Kidney tubule cell (primary cell): ENCODE measurements around the gene TPM1.
"Not testable (repeated sequence)": the region's sequence is repeated elsewhere in the genome, so short reads cannot be mapped to it uniquely, and the experiment has no call there.

ENCODE experiments used
- DNase-seq: peaks from one replicate; pipeline ENCODE4 v3.0.0-alpha.2; 2018; ENCODE audit warnings: low spot score

The TPM1 gene

DNA sequence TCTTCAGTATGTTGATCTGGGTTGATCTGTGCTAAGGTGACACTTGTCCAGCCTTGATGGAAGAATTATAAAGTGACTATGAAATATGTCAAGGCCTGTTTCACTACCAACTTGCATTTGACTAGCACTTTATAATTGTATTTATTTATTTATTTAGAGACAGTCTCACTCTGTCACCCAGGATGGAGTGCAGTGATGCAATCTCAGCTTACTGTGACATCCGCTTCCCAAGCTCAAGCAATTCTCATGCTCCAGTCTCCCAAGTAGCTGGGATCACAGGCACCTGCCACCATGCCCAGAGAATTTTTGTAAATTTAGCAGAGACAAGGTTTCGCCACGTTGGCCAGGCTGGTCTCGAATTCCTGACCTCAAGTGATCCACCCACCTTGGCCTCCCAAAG lies 53.6 kb downstream of the TPM1 start:
- DNase-seq, result no peak

DNA sequence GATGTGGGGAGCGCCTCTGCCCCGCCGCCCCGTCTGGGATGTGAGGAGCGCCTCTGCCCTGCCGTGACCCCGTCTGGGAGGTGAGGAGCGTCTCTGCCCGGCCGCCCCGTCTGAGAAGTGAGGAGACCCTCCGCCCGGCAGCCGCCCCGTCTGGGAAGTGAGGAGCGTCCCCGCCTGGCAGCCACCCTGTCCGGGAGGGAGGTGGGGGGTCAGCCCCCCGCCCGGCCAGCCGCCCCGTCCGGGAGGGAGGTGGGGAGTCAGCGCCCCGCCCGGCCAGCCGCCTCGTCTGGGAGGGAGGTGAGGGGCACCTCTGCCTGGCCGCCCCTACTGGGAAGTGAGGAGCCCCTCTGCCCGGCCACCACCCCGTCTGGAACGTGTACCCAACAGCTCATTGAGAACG lies 56.4 kb downstream of the TPM1 start:
- not testable (repeated sequence) for DNase-seq

- DNase-seq, result not testable (repeated sequence)
Measured at GRCh38 chr15:63099581-63099980, 57.0 kb downstream of the TPM1 start.

DNA sequence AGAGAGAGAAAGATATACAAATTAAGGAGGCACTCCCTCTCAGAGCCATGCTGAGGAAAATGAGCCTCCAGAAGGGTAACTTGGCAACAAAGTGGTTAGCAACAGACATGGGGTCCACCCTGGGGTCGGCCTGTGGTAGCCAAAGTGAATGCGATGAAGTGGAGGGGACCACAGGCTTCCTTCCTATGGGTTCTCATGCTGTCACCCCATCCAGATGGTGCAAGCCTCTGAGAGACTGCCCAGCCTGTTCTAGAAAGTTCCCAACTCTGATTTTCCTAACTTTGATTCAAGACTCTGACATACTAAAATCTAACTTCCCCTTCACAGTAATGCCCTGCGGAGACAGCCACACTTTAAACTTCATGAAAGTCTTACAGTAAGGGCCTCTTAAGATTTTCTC lies 60.9 kb downstream of the TPM1 start:
- DNase-seq, result no peak

GRCh38 chr15:63104727-63105126 lies 62.2 kb downstream of the TPM1 start:
- no peak for DNase-seq

DNA sequence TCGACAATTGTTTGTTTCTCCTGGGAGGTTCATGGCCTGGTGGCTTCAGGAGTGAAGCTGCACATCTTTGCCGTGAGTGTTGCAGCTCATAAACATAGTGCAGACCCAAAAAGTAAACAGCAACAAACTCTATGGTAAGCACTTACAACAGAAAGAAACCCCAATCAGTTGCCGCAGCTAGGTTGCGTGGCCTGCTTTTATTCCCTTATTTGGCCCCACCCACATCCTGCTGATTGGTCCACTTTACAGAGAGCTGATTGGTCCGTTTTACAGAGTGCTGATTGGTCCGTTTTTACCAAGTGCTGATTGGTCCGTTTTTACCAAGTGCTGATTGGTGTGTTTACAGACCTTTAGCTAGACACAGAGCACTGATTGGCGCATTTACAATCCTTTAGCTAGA lies 62.8 kb downstream of the TPM1 start:
- not testable (repeated sequence) for DNase-seq

DNA sequence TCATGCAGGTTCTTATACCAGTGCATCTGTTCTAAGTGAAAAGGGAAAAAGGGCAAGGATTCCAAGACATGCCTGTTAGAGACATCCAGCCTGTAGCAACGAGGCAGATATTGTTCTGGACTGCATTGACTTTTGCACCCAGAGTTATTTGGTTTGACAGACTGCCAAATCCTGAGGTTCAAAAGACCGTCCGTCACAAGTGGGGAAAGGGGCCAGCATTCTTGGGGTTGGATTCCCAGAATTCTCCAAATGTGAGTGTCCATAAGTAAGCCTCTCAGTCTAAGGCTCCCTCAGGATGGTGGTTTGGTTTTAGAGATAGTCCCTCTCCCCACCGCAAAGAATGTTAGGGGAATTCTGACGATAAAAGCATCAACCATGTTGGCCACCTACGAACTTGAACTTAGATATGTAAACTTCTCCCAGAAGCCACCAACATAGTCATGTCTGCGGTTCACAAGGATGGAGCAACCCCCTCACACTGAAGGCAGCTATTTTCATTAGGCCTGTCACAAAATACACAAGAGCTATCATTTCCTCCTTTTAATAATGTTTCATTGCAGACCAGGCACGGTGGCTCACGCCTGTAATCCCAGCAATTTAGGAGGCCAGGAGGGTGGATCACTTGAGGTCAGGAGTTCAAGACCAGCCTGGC lies 65.5 kb downstream of the TPM1 start:
- DNase-seq, result peak; percentile 98

- DNase-seq, result no peak
Measured at GRCh38 chr15:63109498-63109897, 67.0 kb downstream of the TPM1 start.

- DNase-seq, result no peak
Measured at GRCh38 chr15:63109920-63110319, 67.4 kb downstream of the TPM1 start.

DNA sequence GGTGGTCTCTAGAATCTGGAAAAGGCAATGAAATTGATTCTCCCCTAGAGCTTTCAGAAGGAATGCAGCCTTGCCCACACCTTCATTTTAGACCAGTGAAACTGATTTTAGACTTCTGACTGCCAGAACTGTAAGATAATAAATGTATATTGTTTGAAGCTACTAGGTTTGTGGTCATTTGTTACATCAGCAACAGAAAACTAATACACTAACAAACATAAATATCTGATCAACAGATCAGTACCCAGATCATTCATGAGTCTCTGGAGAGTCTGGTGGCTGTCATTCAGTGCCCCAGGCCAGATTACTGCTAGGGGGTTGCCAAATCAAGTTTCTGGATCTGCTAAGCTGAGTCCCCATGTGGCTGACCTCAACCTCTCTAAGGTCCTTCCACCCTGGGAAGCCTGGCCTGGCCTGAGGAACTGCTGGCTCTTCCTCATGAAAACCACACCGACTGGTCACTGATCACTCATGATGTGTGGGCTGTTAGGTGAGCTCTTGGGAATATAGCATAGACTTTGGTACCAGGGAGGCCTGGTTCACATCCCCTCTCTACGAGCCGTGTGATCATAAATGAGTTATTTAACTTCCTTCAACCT lies 68.0 kb downstream of the TPM1 start:
- no peak for DNase-seq

GRCh38 chr15:63111481-63111880 lies 68.9 kb downstream of the TPM1 start:
- no peak for DNase-seq

- no peak for DNase-seq
Measured at GRCh38 chr15:63112871-63113270, 70.3 kb downstream of the TPM1 start.

DNA sequence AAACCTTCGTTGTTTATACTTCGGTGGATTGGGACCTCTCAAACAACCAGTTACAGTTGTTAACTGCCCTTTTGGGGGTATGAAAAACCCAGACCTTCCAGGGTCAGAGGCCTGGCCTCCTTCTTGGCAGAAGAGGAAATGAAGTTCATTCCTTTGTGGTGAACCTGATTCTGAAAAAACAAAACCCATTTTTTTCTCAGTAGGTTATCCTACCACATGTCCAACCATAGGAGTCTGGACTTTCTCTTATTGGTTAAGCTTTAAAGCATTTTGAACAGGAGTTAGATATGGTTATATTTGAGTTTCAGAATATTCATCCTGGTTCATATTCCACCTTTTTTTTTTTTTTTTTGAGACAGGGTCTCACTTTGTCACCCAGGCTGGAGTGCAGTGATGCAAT lies 71.9 kb downstream of the TPM1 start:
- no peak for DNase-seq
